A673 (cell line): ENCODE results near the gene PCDHGA5. TPM values are rescaled to one million over a fixed set of nuclear protein-coding genes. Genes with fewer than 3 reads are reported as not detected.
"Not testable (repeated sequence)": the region's sequence is repeated elsewhere in the genome, so short reads cannot be mapped to it uniquely, and the experiment has no call there.

Experiments
- BruUV-seq: library from RNA; stranded (reverse); fragments of 400-500 nt; replicated peaks from 2 replicates; lab custom pipeline; 2021; lab: Mats Ljungman, UMichigan
- CTCF ChIA-PET: fragments of 300-600 bp; sonication (Branson Sonifier 250); formaldehyde crosslinking; loops from one replicate; lab custom pipeline; 2022; ENCODE audit warnings: antibody characterized with exemption; lab: Charles Lee
- POLR2A ChIA-PET: fragments of 300-600 bp; sonication (Branson Sonifier 250); formaldehyde crosslinking; loops from one replicate; lab custom pipeline; 2022; ENCODE audit warnings: antibody characterized with exemption; ENCODE audit not compliant: low non-redundant PET; lab: Charles Lee
- DNase-seq: peaks from one replicate; pipeline ENCODE4 v3.0.0-alpha.2; 2015; ENCODE audit warnings: low spot score
- H3K27ac ChIP-seq: fragments of 200-600 bp; sonication (generic); 2 replicates; pipeline ENCODE4 v1.5.1; 2016; ENCODE audit warnings: mixed run types, low read depth, mild to moderate bottlenecking, mixed read lengths, antibody characterized with exemption, low read length; ENCODE audit not compliant: poor library complexity, severe bottlenecking
- H3K27me3 ChIP-seq: fragments of 200-600 bp; sonication (generic); replicated peaks from 2 replicates; pipeline ENCODE4 v1.6.1; 2017; ENCODE audit warnings: mixed run types, low read depth, mild to moderate bottlenecking, mixed read lengths, antibody characterized with exemption, low read length; ENCODE audit not compliant: insufficient read depth, poor library complexity
- H3K36me3 ChIP-seq: fragments of 200-600 bp; sonication (generic); 2 replicates; pipeline ENCODE4 v1.6.1; 2016; ENCODE audit warnings: mixed run types, mild to moderate bottlenecking, mixed read lengths, antibody characterized with exemption, low read length; ENCODE audit not compliant: insufficient read depth, poor library complexity, severe bottlenecking
- H3K4me1 ChIP-seq: fragments of 200-600 bp; sonication (generic); 2 replicates; pipeline ENCODE4 v1.6.1; 2017; ENCODE audit warnings: mixed run types, mild to moderate bottlenecking, mixed read lengths, antibody characterized with exemption, low read length; ENCODE audit not compliant: insufficient read depth, poor library complexity, severe bottlenecking
- H3K4me3 ChIP-seq: fragments of 200-600 bp; sonication (generic); 2 replicates; pipeline ENCODE4 v1.5.1; 2016; ENCODE audit warnings: low read depth, mixed run types, mild to moderate bottlenecking, mixed read lengths, low read length; ENCODE audit not compliant: poor library complexity, severe bottlenecking
- H3K9me3 ChIP-seq: fragments of 200-600 bp; sonication (generic); 2 replicates; pipeline ENCODE4 v1.6.1; 2016; ENCODE audit warnings: mixed run types, low read depth, mild to moderate bottlenecking, mixed read lengths, antibody characterized with exemption, low read length; ENCODE audit not compliant: poor library complexity, severe bottlenecking
- EZH2 ChIP-seq: fragments of 200-600 bp; sonication (generic); IDR thresholded peaks from 2 replicates; pipeline ENCODE4 v1.6.1; 2017; ENCODE audit warnings: borderline replicate concordance, low read depth, mild to moderate bottlenecking, mixed read lengths, antibody characterized with exemption, low read length; ENCODE audit not compliant: poor library complexity, severe bottlenecking
- intact Hi-C: fragments of 100-400 bp; cut with micrococcal nuclease; formaldehyde crosslinking; loops from one replicate; pipeline ENCODE4 v1.10.0; 2022; ENCODE audit not compliant: unreplicated experiment
- total RNA-seq: library from RNA; stranded (reverse); gene quantifications from 2 replicates; pipeline ENCODE4 v1.2.3, GENCODE V29; 2021
- TF ChIP-seq, protein P1 (sequence below): fragments of 300-800, 200-600 bp; sonication (generic); conservative IDR thresholded peaks from 2 replicates; pipeline ENCODE4 v1.5.1; 2017; ENCODE audit warnings: low read depth, mild to moderate bottlenecking, antibody characterized with exemption, low read length, moderate library complexity, mixed read lengths

PCDHGA5 gene
- total RNA-seq, 1 experiment from 2014 or later: 2.6 TPM

DNA sequence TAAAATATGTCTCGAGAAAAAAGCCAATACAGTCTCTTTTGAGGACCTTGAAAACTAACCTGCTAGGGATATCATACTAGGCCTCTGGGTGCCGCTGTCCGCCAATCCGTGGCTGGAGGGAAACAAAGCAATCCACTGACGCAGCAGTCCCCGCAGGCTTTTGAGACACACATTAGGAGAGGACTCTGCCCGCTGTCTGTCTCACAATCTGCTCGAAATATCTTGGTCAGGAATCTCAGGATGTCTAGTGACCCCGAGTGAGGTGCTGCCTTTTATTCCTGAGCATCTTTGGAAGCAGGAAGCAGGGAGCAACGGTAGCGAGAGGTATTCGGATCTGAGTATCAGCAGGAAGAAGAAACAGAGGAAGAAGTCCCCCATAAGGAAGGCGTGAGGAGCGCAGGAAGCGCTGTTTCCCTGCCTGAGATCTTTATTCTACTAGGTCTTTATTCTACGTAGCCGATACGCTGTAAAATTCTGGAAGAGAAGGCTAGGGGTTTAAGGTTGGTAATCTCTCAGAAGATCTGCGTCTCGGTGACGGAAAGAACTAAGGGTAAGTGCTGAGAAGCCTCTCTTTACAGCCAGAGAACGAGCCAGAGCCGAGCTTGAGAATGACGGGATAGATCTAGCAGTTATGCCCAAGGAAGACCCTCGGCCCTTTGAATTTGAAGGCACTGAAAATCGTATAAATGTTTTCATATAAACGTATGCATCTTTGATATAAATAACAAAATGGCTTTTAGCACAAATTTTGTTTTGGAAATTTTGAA lies 37.7 kb upstream of the PCDHGA5 start:
- Histone ChIP-seq H3K9me3 (peaks cover 32% of the 10 kb centered on the region), H3K4me1 (no peaks in the 10 kb centered on the region), H3K27ac (peak overlapping the region; percentile 76), H3K4me3 (peak overlapping the region; percentile 47), H3K36me3 (no peaks in the 10 kb centered on the region), H3K27me3 (no peaks in the 10 kb centered on the region)
- BruUV-seq: TSS peak; percentile 84
- TF ChIP-seq EZH2: no peak
- TF ChIP-seq, protein P1, sequence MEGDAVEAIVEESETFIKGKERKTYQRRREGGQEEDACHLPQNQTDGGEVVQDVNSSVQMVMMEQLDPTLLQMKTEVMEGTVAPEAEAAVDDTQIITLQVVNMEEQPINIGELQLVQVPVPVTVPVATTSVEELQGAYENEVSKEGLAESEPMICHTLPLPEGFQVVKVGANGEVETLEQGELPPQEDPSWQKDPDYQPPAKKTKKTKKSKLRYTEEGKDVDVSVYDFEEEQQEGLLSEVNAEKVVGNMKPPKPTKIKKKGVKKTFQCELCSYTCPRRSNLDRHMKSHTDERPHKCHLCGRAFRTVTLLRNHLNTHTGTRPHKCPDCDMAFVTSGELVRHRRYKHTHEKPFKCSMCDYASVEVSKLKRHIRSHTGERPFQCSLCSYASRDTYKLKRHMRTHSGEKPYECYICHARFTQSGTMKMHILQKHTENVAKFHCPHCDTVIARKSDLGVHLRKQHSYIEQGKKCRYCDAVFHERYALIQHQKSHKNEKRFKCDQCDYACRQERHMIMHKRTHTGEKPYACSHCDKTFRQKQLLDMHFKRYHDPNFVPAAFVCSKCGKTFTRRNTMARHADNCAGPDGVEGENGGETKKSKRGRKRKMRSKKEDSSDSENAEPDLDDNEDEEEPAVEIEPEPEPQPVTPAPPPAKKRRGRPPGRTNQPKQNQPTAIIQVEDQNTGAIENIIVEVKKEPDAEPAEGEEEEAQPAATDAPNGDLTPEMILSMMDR: peak; percentile 86
- ChIA-PET CTCF (interaction anchor here (0.5 to 0.8 kb wide), 3 partner anchors 103 to 237 kb away, joined by 3 read pairs; partner anchors contain the start of gene PCDHB14), POLR2A (interaction anchor here (0.6 kb wide), 1 partner anchor 232 kb away, joined by 3 read pairs; no protein-coding TSS in a partner anchor)
- intact Hi-C loops: no loop called here
- peak; percentile 93 for DNase-seq

DNA sequence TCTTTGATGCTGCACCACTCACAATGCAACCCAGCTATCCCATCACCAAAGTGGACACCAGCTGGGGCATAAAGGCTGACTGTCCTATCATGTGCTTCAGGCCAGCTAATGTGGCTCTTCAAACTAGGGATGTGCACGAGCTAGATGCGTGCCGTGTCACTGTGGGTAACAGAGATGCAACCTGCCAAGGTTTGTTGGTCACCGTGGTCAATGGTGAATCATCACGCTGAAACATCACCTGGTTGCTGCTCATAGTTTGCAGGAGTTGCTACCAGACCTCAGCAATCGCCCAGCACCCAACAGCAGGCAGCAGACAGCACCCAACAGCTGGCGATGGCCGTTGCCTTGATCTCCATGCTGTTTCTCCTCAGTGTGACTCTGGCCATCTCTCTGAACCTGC lies 35.7 kb upstream of the PCDHGA5 start:
- TF ChIP-seq EZH2: no peak
- TF ChIP-seq, protein P1: no peak
- no TSS peak for BruUV-seq
- no peaks in the 10 kb centered on the region for H3K27me3 ChIP-seq
- intact Hi-C loops: no loop called here
- H3K4me3 ChIP-seq: no peak overlapping the region
- ChIA-PET POLR2A (no interaction called here), CTCF (no interaction called here)
- DNase-seq: no peak
- peaks cover 30% of the 10 kb centered on the region for H3K9me3 ChIP-seq
- no peak overlapping the region for H3K27ac ChIP-seq
- H3K36me3 ChIP-seq: no peaks in the 10 kb centered on the region
- no peaks in the 10 kb centered on the region for H3K4me1 ChIP-seq

DNA sequence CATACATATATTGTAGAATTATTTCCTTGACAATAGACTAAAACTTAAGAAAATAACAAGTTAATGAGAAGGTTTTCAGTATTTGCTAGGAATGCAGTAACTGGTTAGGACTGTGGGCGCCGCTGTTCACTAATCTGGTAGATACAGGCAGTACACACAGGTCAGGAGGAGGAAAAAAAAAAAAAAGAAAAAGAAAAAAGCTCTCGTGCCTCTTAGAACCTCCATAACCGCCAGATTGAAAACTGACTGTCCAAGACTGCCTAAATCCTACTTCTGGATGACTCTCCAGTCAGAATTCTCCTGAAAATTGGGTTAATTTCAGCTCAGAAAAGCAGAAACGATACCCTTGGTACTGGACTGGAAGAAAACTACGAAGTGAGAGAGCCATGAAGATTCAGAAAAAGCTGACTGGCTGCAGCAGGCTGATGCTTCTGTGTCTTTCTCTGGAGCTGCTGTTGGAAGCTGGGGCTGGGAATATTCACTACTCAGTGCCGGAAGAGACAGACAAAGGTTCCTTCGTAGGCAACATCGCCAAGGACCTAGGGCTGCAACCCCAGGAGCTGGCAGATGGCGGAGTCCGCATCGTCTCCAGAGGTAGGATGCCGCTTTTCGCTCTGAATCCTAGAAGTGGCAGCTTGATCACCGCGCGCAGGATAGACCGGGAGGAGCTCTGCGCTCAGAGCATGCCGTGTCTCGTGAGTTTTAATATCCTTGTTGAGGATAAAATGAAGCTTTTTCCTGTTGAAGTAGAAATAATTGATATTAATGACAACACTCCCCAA lies 33.5 kb upstream of the PCDHGA5 start, which contains the start of gene PCDHGA1:
PCDHGA1 (plus strand) TSS at position 216 of the 782 bp plus-strand sequence.
- H3K36me3 ChIP-seq: no peaks in the 10 kb centered on the region
- BruUV-seq: no TSS peak
- ChIA-PET CTCF (no interaction called here), POLR2A (interaction anchor here (0.6 kb wide), 1 partner anchor 15 kb away, joined by 5 read pairs; no protein-coding TSS in a partner anchor)
- no peak for TF ChIP-seq EZH2
- TF ChIP-seq, protein P1: peak; percentile 52
- no peak within 1 kb of the TSS for H3K27ac ChIP-seq
- DNase-seq: no peak
- intact Hi-C loops: no loop called here
- peaks cover 41% of the 10 kb centered on the region for H3K9me3 ChIP-seq
- no peaks in the 10 kb centered on the region for H3K27me3 ChIP-seq
- no peaks in the 10 kb centered on the region for H3K4me1 ChIP-seq
- H3K4me3 ChIP-seq: no peak within 1 kb of the TSS

DNA sequence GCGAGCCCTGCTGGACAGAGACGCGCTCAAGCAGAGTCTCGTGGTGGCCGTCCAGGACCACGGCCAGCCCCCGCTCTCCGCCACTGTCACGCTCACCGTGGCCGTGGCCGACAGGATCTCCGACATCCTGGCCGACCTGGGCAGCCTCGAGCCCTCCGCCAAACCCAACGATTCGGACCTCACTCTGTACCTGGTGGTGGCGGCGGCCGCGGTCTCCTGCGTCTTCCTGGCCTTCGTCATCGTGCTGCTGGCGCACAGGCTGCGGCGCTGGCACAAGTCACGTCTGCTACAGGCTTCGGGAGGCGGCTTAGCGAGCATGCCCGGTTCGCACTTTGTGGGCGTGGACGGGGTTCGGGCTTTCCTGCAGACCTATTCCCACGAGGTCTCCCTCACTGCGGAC lies 31.4 kb upstream of the PCDHGA5 start:
- H3K4me3 ChIP-seq, intact Hi-C loops, POLR2A ChIA-PET, H3K27ac ChIP-seq, CTCF ChIA-PET, DNase-seq, BruUV-seq, H3K36me3 ChIP-seq, H3K27me3 ChIP-seq, H3K4me1 ChIP-seq: not testable (repeated sequence)
- H3K9me3 ChIP-seq: peaks cover 54% of the 10 kb centered on the region
